Fibroblast of lung (primary cell): Measurements from ENCODE around the gene KCNQ1OT1. TPM values are rescaled to one million over a fixed set of nuclear protein-coding genes. Genes with fewer than 3 reads are reported as not detected.

Source experiments
- DNase-seq, 2 donors: peaks; one replicate each; pipeline versions ENCODE4 v3.0.0 to v3.0.0-alpha.2; 2010; ENCODE audit warnings: low read depth in 2 of 2
- H2AFZ ChIP-seq: 2 replicates; pipeline ENCODE4 v1.5.1; 2012; ENCODE audit warnings: low read length, control low read depth, inconsistent platforms
- H3K27ac ChIP-seq: 2 replicates; pipeline ENCODE4 v1.5.1; 2011; ENCODE audit warnings: low read length, control low read depth; ENCODE audit not compliant: insufficient read depth
- H3K27me3 ChIP-seq: 2 replicates; pipeline ENCODE4 v1.5.1; 2011; ENCODE audit warnings: mild to moderate bottlenecking, low read length; ENCODE audit not compliant: control insufficient read depth, insufficient read depth
- H3K36me3 ChIP-seq: 2 replicates; pipeline ENCODE4 v1.5.1; 2011; ENCODE audit warnings: low read length; ENCODE audit not compliant: control insufficient read depth, insufficient read depth
- H3K4me1 ChIP-seq: 2 replicates; pipeline ENCODE4 v1.5.1; 2011; ENCODE audit warnings: low read length; ENCODE audit not compliant: control insufficient read depth, insufficient read depth; ENCODE audit errors: extremely low read depth
- H3K4me2 ChIP-seq: 2 replicates; pipeline ENCODE4 v1.5.1; 2011; ENCODE audit warnings: low read length, control low read depth; ENCODE audit not compliant: insufficient read depth; ENCODE audit errors: extremely low read depth
- H3K4me3 ChIP-seq, 4 experiments: fragments of 200-600 bp in 1 of 4; sonication (generic) in 1 of 4; replicated peaks in 1 of 4; 2 replicates each; pipeline ENCODE4 v1.5.1; 2011 to 2016; ENCODE audit warnings: low read length in 4 of 4, low read depth in 3 of 4, mild to moderate bottlenecking in 3 of 4, control low read depth in 2 of 4, inconsistent platforms in 1 of 4, mixed read lengths in 1 of 4; ENCODE audit not compliant: insufficient read depth in 1 of 4; ENCODE audit errors: control extremely low read depth in 1 of 4
- H3K79me2 ChIP-seq: 2 replicates; pipeline ENCODE4 v1.5.1; 2012; ENCODE audit warnings: mild to moderate bottlenecking, low read length, inconsistent platforms; ENCODE audit not compliant: control insufficient read depth, insufficient read depth
- H3K9ac ChIP-seq: 2 replicates; pipeline ENCODE4 v1.5.1; 2011; ENCODE audit warnings: mild to moderate bottlenecking, low read length, control low read depth; ENCODE audit not compliant: insufficient read depth
- H3K9me3 ChIP-seq: 2 replicates; pipeline ENCODE4 v1.5.1; 2012; ENCODE audit warnings: low read depth, low read length; ENCODE audit not compliant: control insufficient read depth, insufficient read depth
- H4K20me1 ChIP-seq: 2 replicates; pipeline ENCODE4 v1.5.1; 2011; ENCODE audit warnings: low read length; ENCODE audit not compliant: control insufficient read depth, insufficient read depth; ENCODE audit errors: extremely low read depth
- CTCF ChIP-seq, 2 donors: IDR thresholded peaks in 1 of 2; conservative IDR thresholded peaks in 1 of 2; 1 replicate in 1 of 2; 2 replicates in 1 of 2; pipeline ENCODE4 v1.5.1; 2011 to 2012; ENCODE audit warnings: low read length in 2 of 2, control low read depth in 1 of 2, inconsistent platforms in 1 of 2, low read depth in 1 of 2, mild to moderate bottlenecking in 1 of 2
- EZH2 ChIP-seq: IDR thresholded peaks from 2 replicates; pipeline ENCODE4 v1.5.1; 2012; ENCODE audit warnings: low read length, control low read depth, mild to moderate bottlenecking; ENCODE audit errors: missing control alignments
- polyA plus RNA-seq, 2 donors: library from polyadenylated mRNA; depleted of rRNA in 1 of 2; stranded (reverse) in 1 of 2; unstranded in 1 of 2; fragments of >200 nt; gene quantifications; 2 replicates each; pipeline ENCODE4 v1.2.1, GENCODE V29; 2011 to 2012; ENCODE audit warnings: missing spikeins in 1 of 2
- total RNA-seq: library from RNA; depleted of rRNA; stranded (reverse); fragments of >200 nt; gene quantifications from 2 replicates; pipeline ENCODE4 v1.2.1, GENCODE V29; 2014

Gene KCNQ1OT1
- total and polyA plus RNA-seq, 2 donors (not counting 1 experiment from before 2014, with no cell fraction given) = 0.11 to 1.8 TPM

- Histone ChIP-seq H3K27me3 (no peaks in the 10 kb centered on the region), H3K79me2 (peaks cover 42% of the 10 kb centered on the region), H4K20me1 (peaks cover 3% of the 10 kb centered on the region)
Observed at GRCh38 chr11:2688381-2689231, 11.2 kb downstream of the KCNQ1OT1 start.

GRCh38 chr11:2687782-2688191 lies 12.0 kb downstream of the KCNQ1OT1 start:
- TF ChIP-seq EZH2 = no peak
- no peak for TF ChIP-seq CTCF (conservative IDR thresholded peaks at IDR 0.05 in 1 of 2, IDR thresholded peaks at IDR 0.05 in 1 of 2; ENCODE audit: low read depth in 1 of 2, low read length in 2 of 2)
- Histone ChIP-seq H3K4me1 (no peaks in the 10 kb centered on the region), H3K4me2 (no peak overlapping the region), H2AFZ (no peak overlapping the region), H3K36me3 (no peaks in the 10 kb centered on the region), H3K27ac (no peak overlapping the region), H3K79me2 (peaks cover 34% of the 10 kb centered on the region), H3K4me3 (no peak overlapping the region), H3K9ac (no peak overlapping the region), H4K20me1 (peaks cover 3% of the 10 kb centered on the region), H3K27me3 (no peaks in the 10 kb centered on the region), H3K9me3 (no peaks in the 10 kb centered on the region)
- no peak for DNase-seq

More at GRCh38 chr11:2688381-2689231, 11.2 kb downstream of the KCNQ1OT1 start:
- Histone ChIP-seq H3K4me1 (no peaks in the 10 kb centered on the region), H3K9ac (no peak overlapping the region), H3K9me3 (no peaks in the 10 kb centered on the region), H3K4me2 (no peak overlapping the region), H2AFZ (no peak overlapping the region), H3K4me3 (no peak overlapping the region), H3K27ac (no peak overlapping the region), H3K36me3 (no peaks in the 10 kb centered on the region)
- no peak for DNase-seq
- no peak for TF ChIP-seq EZH2
- TF ChIP-seq CTCF (conservative IDR thresholded peaks at IDR 0.05 in 1 of 2, IDR thresholded peaks at IDR 0.05 in 1 of 2; ENCODE audit: low read depth in 1 of 2, low read length in 2 of 2) = no peak

- H3K36me3 ChIP-seq = no peaks in the 10 kb centered on the region
- H3K27me3 ChIP-seq = no peaks in the 10 kb centered on the region
- H4K20me1 ChIP-seq = peaks cover 3% of the 10 kb centered on the region
- H3K4me3 ChIP-seq = no peak overlapping the region
- H3K9me3 ChIP-seq = no peaks in the 10 kb centered on the region
- no peak for DNase-seq
- no peak overlapping the region for H3K4me2 ChIP-seq
- H3K27ac ChIP-seq = no peak overlapping the region
- TF ChIP-seq CTCF (conservative IDR thresholded peaks at IDR 0.05 in 1 of 2, IDR thresholded peaks at IDR 0.05 in 1 of 2; ENCODE audit: low read depth in 1 of 2, low read length in 2 of 2) = no peak
- no peak for TF ChIP-seq EZH2
- no peak overlapping the region for H2AFZ ChIP-seq
- H3K9ac ChIP-seq = no peak overlapping the region
- H3K4me1 ChIP-seq = no peaks in the 10 kb centered on the region
- H3K79me2 ChIP-seq = peaks cover 28% of the 10 kb centered on the region
Observed at GRCh38 chr11:2687223-2687530, 12.6 kb downstream of the KCNQ1OT1 start.
